Astrocyte (in vitro differentiated cells and primary cell): ENCODE data around the gene C16orf54. TPM values are rescaled to one million over a fixed set of nuclear protein-coding genes. Genes with fewer than 3 reads are reported as not detected.
"Not testable (repeated sequence)": the region's sequence is repeated elsewhere in the genome, so short reads cannot be mapped to it uniquely, and the experiment has no call there.

Source experiments
- DNase-seq: peaks from one replicate; pipeline ENCODE4 v3.0.0-alpha.2; 2010; ENCODE audit warnings: low read depth
- FAIRE-seq: peaks from 2 replicates; lab custom pipeline; 2011; peaks lifted over from hg19 to GRCh38; lab: Jason Lieb, UNC
- H2AFZ ChIP-seq: 2 replicates; pipeline ENCODE4 v1.6.0; 2012; ENCODE audit warnings: low read depth, low read length, inconsistent platforms
- H3K27ac ChIP-seq: 2 replicates; pipeline ENCODE4 v1.5.1; 2011; ENCODE audit warnings: low read depth, low read length, inconsistent platforms
- H3K27me3 ChIP-seq: 2 replicates; pipeline ENCODE4 v1.6.0; 2011; ENCODE audit warnings: low read length, inconsistent platforms; ENCODE audit not compliant: insufficient read depth
- H3K36me3 ChIP-seq: 2 replicates; pipeline ENCODE4 v1.5.1; 2011; ENCODE audit warnings: low read length, inconsistent platforms; ENCODE audit not compliant: insufficient read depth
- H3K4me1 ChIP-seq: 2 replicates; pipeline ENCODE4 v1.5.1; 2011; ENCODE audit warnings: low read length, inconsistent platforms; ENCODE audit not compliant: insufficient read depth
- H3K4me2 ChIP-seq: 2 replicates; pipeline ENCODE4 v1.6.0; 2012; ENCODE audit warnings: low read length, inconsistent platforms
- H3K4me3 ChIP-seq: 2 replicates; pipeline ENCODE4 v1.5.1; 2011; ENCODE audit warnings: low read depth, mild to moderate bottlenecking, low read length, inconsistent platforms; ENCODE audit not compliant: insufficient read depth
- H3K79me2 ChIP-seq: 2 replicates; pipeline ENCODE4 v1.6.0; 2012; ENCODE audit warnings: mild to moderate bottlenecking, low read length, inconsistent platforms; ENCODE audit not compliant: insufficient read depth
- H3K9ac ChIP-seq: 2 replicates; pipeline ENCODE4 v1.6.0; 2012; ENCODE audit warnings: mild to moderate bottlenecking, low read length, inconsistent platforms
- H3K9me3 ChIP-seq: 2 replicates; pipeline ENCODE4 v1.5.1; 2012; ENCODE audit warnings: low read depth, mild to moderate bottlenecking, low read length, inconsistent platforms; ENCODE audit not compliant: insufficient read depth
- H4K20me1 ChIP-seq: 2 replicates; pipeline ENCODE4 v1.6.0; 2012; ENCODE audit warnings: low read length, inconsistent platforms; ENCODE audit not compliant: insufficient read depth
- H3K27ac Mint-ChIP-seq: one replicate; pipeline ENCODE4 v1.8.0; 2021; ENCODE audit warnings: mild to moderate bottlenecking, mixed read lengths; ENCODE audit not compliant: unreplicated experiment
- H3K27me3 Mint-ChIP-seq: one replicate; pipeline ENCODE4 v1.8.0; 2021; ENCODE audit warnings: low read depth, mixed read lengths; ENCODE audit not compliant: unreplicated experiment
- H3K36me3 Mint-ChIP-seq: one replicate; pipeline ENCODE4 v1.8.0; 2021; ENCODE audit warnings: low read depth, mixed read lengths; ENCODE audit not compliant: unreplicated experiment
- H3K4me1 Mint-ChIP-seq: one replicate; pipeline ENCODE4 v1.8.0; 2021; ENCODE audit warnings: low read depth, mixed read lengths; ENCODE audit not compliant: unreplicated experiment
- H3K4me3 Mint-ChIP-seq: one replicate; pipeline ENCODE4 v1.8.0; 2021; ENCODE audit warnings: mild to moderate bottlenecking, moderate library complexity, mixed read lengths; ENCODE audit not compliant: unreplicated experiment
- H3K9me3 Mint-ChIP-seq: one replicate; pipeline ENCODE4 v1.8.0; 2021; ENCODE audit warnings: mild to moderate bottlenecking, mixed read lengths; ENCODE audit not compliant: unreplicated experiment
- EZH2 ChIP-seq: IDR thresholded peaks from 2 replicates; pipeline ENCODE4 v1.6.1; 2012; ENCODE audit warnings: mild to moderate bottlenecking, low read length, inconsistent platforms; ENCODE audit not compliant: insufficient read depth
- total RNA-seq: library from RNA; stranded (reverse); gene quantifications from 2 replicates; pipeline ENCODE4 v1.2.1, GENCODE V29; 2021
- TF ChIP-seq, protein P1 (sequence below): IDR thresholded peaks from 2 replicates; pipeline ENCODE4 v1.5.1; 2011; ENCODE audit warnings: low read depth, mild to moderate bottlenecking, inconsistent platforms, low read length, moderate library complexity; ENCODE audit not compliant: insufficient read depth

Gene C16orf54
- total RNA-seq, 1 donor from 2014 or later, result not detected

DNA sequence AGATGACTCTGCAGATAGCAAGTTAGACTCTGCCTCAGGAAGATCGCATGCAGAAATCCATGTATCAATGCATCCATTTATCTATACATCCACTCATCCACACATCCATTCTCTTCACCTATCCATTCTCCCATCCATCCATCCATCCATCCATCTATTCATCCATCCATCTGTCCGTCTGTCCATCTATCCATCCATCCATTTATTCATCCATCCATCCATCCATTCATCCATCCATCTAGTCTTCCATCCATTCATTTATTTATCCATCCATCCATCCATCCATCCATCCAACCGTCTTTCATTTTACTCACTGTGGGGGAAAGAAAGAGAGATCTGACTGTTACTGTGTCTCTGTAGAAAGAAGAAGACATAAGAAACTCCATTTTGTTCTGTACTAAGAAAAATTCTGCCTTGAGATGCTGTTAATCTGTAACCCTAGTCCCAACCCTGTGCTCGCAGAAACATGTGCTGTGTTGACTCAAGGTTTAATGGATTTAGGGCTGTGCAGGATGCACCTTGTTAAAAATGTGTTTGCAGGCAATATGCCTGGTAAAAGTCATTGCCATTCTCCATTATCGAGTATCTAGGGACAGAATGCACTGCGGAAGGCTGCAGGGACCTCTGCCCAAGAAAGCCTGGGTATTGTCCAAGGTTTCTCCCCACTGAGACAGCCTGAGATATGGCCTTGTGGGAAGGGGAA lies 5.7 kb downstream of the C16orf54 start:
- H3K27ac ChIP-seq, H3K9me3 Mint-ChIP-seq, DNase-seq, H3K36me3 Mint-ChIP-seq, FAIRE-seq, H3K4me1 Mint-ChIP-seq, H3K9ac ChIP-seq, H3K4me3 ChIP-seq, H3K79me2 ChIP-seq, H3K36me3 ChIP-seq, H2AFZ ChIP-seq, H3K9me3 ChIP-seq, H3K27me3 ChIP-seq, H3K4me2 ChIP-seq, H4K20me1 ChIP-seq, H3K4me3 Mint-ChIP-seq, H3K4me1 ChIP-seq, H3K27ac Mint-ChIP-seq: not testable (repeated sequence)
- peaks cover 17% of the 10 kb centered on the region for H3K27me3 Mint-ChIP-seq

DNA sequence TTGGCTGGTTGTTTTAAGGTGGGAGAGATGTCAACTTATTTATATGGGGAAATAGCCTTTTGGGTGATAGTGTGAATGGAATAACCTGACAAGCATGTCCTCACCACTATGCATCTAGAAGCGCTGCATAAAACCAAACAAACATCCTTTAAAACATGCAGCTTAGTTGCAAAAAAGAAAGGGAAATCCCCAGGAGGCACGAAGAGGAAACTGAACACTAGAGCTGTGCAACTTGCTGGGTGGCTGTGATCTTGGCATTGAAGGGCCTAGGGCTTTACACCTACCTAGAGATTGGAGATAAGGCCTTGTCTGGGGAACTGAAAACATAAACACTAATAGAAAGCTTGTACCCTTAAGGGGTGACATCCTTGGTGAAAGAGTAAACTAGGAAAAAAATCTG lies 7.3 kb downstream of the C16orf54 start:
- Histone ChIP-seq H3K27ac (no peak overlapping the region), H3K4me2 (no peak overlapping the region), H3K27me3 (peaks cover 7% of the 10 kb centered on the region), H3K4me1 (no peaks in the 10 kb centered on the region), H3K4me3 (no peak overlapping the region), H2AFZ (no peak overlapping the region), H4K20me1 (no peaks in the 10 kb centered on the region), H3K79me2 (no peaks in the 10 kb centered on the region), H3K36me3 (no peaks in the 10 kb centered on the region), H3K9ac (no peak overlapping the region), H3K9me3 (no peaks in the 10 kb centered on the region)
- DNase-seq (no peak), FAIRE-seq (no peak)
- Mint-ChIP-seq H3K9me3 (peaks cover 3% of the 10 kb centered on the region), H3K4me1 (no peaks in the 10 kb centered on the region), H3K27me3 (peaks cover 15% of the 10 kb centered on the region), H3K36me3 (no peaks in the 10 kb centered on the region), H3K27ac (no peak overlapping the region), H3K4me3 (no peak overlapping the region)
- TF ChIP-seq, protein P1, sequence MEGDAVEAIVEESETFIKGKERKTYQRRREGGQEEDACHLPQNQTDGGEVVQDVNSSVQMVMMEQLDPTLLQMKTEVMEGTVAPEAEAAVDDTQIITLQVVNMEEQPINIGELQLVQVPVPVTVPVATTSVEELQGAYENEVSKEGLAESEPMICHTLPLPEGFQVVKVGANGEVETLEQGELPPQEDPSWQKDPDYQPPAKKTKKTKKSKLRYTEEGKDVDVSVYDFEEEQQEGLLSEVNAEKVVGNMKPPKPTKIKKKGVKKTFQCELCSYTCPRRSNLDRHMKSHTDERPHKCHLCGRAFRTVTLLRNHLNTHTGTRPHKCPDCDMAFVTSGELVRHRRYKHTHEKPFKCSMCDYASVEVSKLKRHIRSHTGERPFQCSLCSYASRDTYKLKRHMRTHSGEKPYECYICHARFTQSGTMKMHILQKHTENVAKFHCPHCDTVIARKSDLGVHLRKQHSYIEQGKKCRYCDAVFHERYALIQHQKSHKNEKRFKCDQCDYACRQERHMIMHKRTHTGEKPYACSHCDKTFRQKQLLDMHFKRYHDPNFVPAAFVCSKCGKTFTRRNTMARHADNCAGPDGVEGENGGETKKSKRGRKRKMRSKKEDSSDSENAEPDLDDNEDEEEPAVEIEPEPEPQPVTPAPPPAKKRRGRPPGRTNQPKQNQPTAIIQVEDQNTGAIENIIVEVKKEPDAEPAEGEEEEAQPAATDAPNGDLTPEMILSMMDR, result no peak
- TF ChIP-seq EZH2, result no peak

DNA sequence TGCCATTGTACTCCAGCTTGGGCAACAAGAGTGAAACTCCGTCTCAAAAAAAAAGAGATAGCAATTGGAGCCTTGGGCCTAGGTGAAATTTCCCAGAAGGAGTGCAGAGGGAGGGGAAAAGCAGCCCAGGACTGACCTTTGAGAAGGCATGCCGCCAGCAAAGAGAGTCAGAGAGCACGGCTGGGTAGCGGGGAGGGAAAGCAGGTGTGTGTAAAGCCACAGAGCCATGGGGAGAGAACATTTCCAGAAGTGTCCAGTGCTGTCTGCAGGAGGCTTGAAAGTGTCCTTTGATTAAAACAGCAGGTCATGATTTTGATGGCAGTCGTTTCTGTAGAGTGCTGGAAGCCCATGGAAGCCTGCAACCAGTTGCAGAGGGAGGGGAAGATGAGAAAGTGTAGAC lies 8.1 kb downstream of the C16orf54 start:
- Mint-ChIP-seq H3K27me3 (peaks cover 15% of the 10 kb centered on the region), H3K4me3 (no peak overlapping the region), H3K27ac (no peak overlapping the region), H3K36me3 (no peaks in the 10 kb centered on the region), H3K4me1 (no peaks in the 10 kb centered on the region), H3K9me3 (peaks cover 3% of the 10 kb centered on the region)
- H4K20me1 ChIP-seq, result no peaks in the 10 kb centered on the region
- H3K27me3 ChIP-seq, result peaks cover 7% of the 10 kb centered on the region
- no peaks in the 10 kb centered on the region for H3K9me3 ChIP-seq
- H3K4me1 ChIP-seq, result no peaks in the 10 kb centered on the region
- no peak overlapping the region for H3K27ac ChIP-seq
- no peak for FAIRE-seq
- no peak overlapping the region for H3K4me3 ChIP-seq
- no peak for TF ChIP-seq EZH2
- TF ChIP-seq, protein P1, result no peak
- H3K79me2 ChIP-seq, result no peaks in the 10 kb centered on the region
- H3K9ac ChIP-seq, result no peak overlapping the region
- H2AFZ ChIP-seq, result no peak overlapping the region
- H3K36me3 ChIP-seq, result no peaks in the 10 kb centered on the region
- no peak overlapping the region for H3K4me2 ChIP-seq
- DNase-seq, result no peak
